GM23338 (cell line): ENCODE data around the gene KRT15. TPM values are rescaled to one million over a fixed set of nuclear protein-coding genes. Genes with fewer than 3 reads are reported as not detected.

ENCODE experiments used
- ATAC-seq: fragments of 200-7000 bp; cut with Tn5 transposase; 3 replicates; pipeline ENCODE4 v1.9.1; 2020
- DNase-seq: peaks from one replicate; pipeline ENCODE4 v3.0.0-alpha.2; 2015; ENCODE audit warnings: low spot score
- H2AFZ ChIP-seq: fragments of 200-600 bp; sonication (generic); 2 replicates; pipeline ENCODE4 v1.8.0; 2016; ENCODE audit warnings: antibody characterized with exemption, mild to moderate bottlenecking, moderate library complexity
- H3F3A ChIP-seq: fragments of 200-600 bp; sonication (generic); replicated peaks from 2 replicates; pipeline ENCODE4 v1.8.0; 2017; ENCODE audit warnings: antibody characterized with exemption, mixed run types, low read depth
- H3K27ac ChIP-seq: fragments of 200-600 bp; sonication (generic); 2 replicates; pipeline ENCODE4 v1.6.1; 2016; ENCODE audit warnings: low read depth
- H3K27me3 ChIP-seq: fragments of 200-600 bp; sonication (generic); 2 replicates; pipeline ENCODE4 v1.8.0; 2016; ENCODE audit warnings: mild to moderate bottlenecking, mixed run types, moderate library complexity; ENCODE audit not compliant: insufficient read depth
- H3K36me3 ChIP-seq: fragments of 200-600 bp; sonication (generic); 2 replicates; pipeline ENCODE4 v1.8.0; 2016; ENCODE audit warnings: mild to moderate bottlenecking; ENCODE audit not compliant: insufficient read depth
- H3K4me1 ChIP-seq: fragments of 200-600 bp; sonication (generic); 2 replicates; pipeline ENCODE4 v1.8.0; 2016; ENCODE audit warnings: mild to moderate bottlenecking, moderate library complexity; ENCODE audit not compliant: insufficient read depth
- H3K4me2 ChIP-seq: fragments of 200-600 bp; sonication (generic); 2 replicates; pipeline ENCODE4 v1.7.1; 2017; ENCODE audit warnings: mixed run types
- H3K4me3 ChIP-seq: fragments of 200-600 bp; sonication (generic); 2 replicates; pipeline ENCODE4 v1.6.1; 2016; ENCODE audit warnings: mixed run types
- H3K79me2 ChIP-seq: fragments of 200-600 bp; sonication (generic); replicated peaks from 2 replicates; pipeline ENCODE4 v1.8.0; 2017; ENCODE audit warnings: mild to moderate bottlenecking; ENCODE audit not compliant: insufficient read depth
- H3K9me2 ChIP-seq: fragments of 200-600 bp; sonication (generic); 2 replicates; pipeline ENCODE4 v1.8.0; 2017; ENCODE audit not compliant: insufficient read depth
- H4K20me1 ChIP-seq: fragments of 200-600 bp; sonication (generic); replicated peaks from 2 replicates; pipeline ENCODE4 v1.8.0; 2017; ENCODE audit warnings: mild to moderate bottlenecking; ENCODE audit not compliant: insufficient read depth
- H3K27ac Mint-ChIP-seq: 2 replicates; pipeline ENCODE4 v1.8.0; 2020; ENCODE audit warnings: inconsistent platforms, mild to moderate bottlenecking, moderate library complexity, mixed read lengths
- H3K27me3 Mint-ChIP-seq: 3 replicates; pipeline ENCODE4 v1.8.0; 2022; ENCODE audit warnings: low read depth, mild to moderate bottlenecking, moderate library complexity, mixed read lengths, inconsistent platforms; ENCODE audit not compliant: insufficient read depth, poor library complexity
- H3K36me3 Mint-ChIP-seq: 3 replicates; pipeline ENCODE4 v1.8.0; 2021; ENCODE audit warnings: low read depth, mild to moderate bottlenecking, inconsistent platforms, moderate library complexity, mixed read lengths
- H3K4me1 Mint-ChIP-seq: 3 replicates; pipeline ENCODE4 v1.8.0; 2020; ENCODE audit warnings: mild to moderate bottlenecking, inconsistent platforms, mixed read lengths
- H3K4me3 Mint-ChIP-seq: 3 replicates; pipeline ENCODE4 v1.8.0; 2021; ENCODE audit warnings: moderate library complexity, mild to moderate bottlenecking, inconsistent platforms, mixed read lengths
- H3K9me3 Mint-ChIP-seq: 3 replicates; pipeline ENCODE4 v1.8.0; 2020; ENCODE audit warnings: moderate library complexity, mild to moderate bottlenecking, inconsistent platforms, mixed read lengths
- EZH2 ChIP-seq: fragments of 200-600 bp; sonication (generic); IDR thresholded peaks from one replicate; pipeline ENCODE4 v1.8.0; 2017; ENCODE audit warnings: antibody characterized with exemption, mild to moderate bottlenecking, low read depth; ENCODE audit not compliant: unreplicated experiment
- JUNB ChIP-seq: IDR thresholded peaks from one replicate; pipeline ENCODE4 v1.6.1; 2016; ENCODE audit warnings: antibody characterized with exemption; ENCODE audit not compliant: unreplicated experiment
- NANOG ChIP-seq: IDR thresholded peaks from 2 replicates; pipeline ENCODE4 v1.6.1; 2016; ENCODE audit warnings: antibody characterized with exemption, borderline replicate concordance
- POLR2AphosphoS5 ChIP-seq: IDR thresholded peaks from 2 replicates; pipeline ENCODE4 v1.6.1; 2016; ENCODE audit warnings: antibody characterized with exemption, low read depth
- ZNF114 ChIP-seq: fragments of 250-450 bp; sonication (Bioruptor Pico); IDR thresholded peaks from 2 replicates; pipeline ENCODE4 v1.5.0; 2020; ENCODE audit warnings: mild to moderate bottlenecking, moderate library complexity
- ZNF331 ChIP-seq: fragments of 250-450 bp; sonication (Bioruptor Pico); IDR thresholded peaks from 2 replicates; pipeline ENCODE4 v1.5.0; 2020; ENCODE audit warnings: low read depth, mild to moderate bottlenecking, moderate library complexity
- polyA plus RNA-seq: library from polyadenylated mRNA; unstranded; fragments of >200 nt; fragmentation: Nextera tagmentation; extraction: Ambion mirVana; gene quantifications from 2 replicates; pipeline ENCODE4 v1.2.1, GENCODE V29; 2016
- total RNA-seq: library from RNA; depleted of rRNA; stranded (reverse); fragments of >200 nt; shearing (Covaris generic); gene quantifications from 2 replicates; pipeline ENCODE4 v1.2.3, GENCODE V29; 2014
- TF ChIP-seq, protein P1 (sequence below): fragments of 250-450 bp; sonication (Bioruptor Pico); IDR thresholded peaks from 2 replicates; pipeline ENCODE4 v1.5.0; 2020; ENCODE audit warnings: mild to moderate bottlenecking, moderate library complexity

The KRT15 gene
- total and polyA plus RNA-seq, 2 experiments from 2014 or later: 0.03 TPM; not detected in 1

DNA sequence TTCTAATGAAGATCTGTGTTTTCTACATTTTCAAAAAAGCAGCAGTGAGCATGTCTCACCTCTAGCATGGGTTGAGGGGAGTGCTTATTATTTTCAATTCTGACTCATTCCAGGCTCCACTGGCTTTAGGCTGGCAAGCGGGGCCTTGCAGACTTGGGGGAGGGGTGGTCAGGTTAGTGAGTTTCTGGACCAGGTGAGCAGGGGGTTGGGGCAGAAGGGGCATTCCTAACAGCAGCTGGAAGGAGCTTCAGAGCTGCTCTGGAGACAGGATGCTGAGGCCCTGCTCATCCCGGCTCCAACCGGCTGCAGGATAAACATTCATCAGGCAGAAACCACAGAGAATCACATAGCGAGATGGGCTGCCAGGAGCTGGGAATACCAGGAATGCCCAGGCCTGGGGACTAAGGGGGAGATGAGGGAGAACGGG, 19.9 kb upstream of the KRT15 start:
- Mint-ChIP-seq H3K27me3 (peaks cover 14% of the 10 kb centered on the region), H3K9me3 (no peaks in the 10 kb centered on the region), H3K27ac (no peak overlapping the region), H3K4me1 (peaks cover 41% of the 10 kb centered on the region), H3K36me3 (no peaks in the 10 kb centered on the region), H3K4me3 (no peak overlapping the region)
- Histone ChIP-seq H3F3A (no peaks in the 10 kb centered on the region), H3K4me1 (peaks cover 4% of the 10 kb centered on the region; the same call in 1 of the 2 replicates), H2AFZ (peak overlapping the region; percentile 52; the same call in 1 of the 2 replicates), H3K79me2 (no peaks in the 10 kb centered on the region), H3K27ac (no peak overlapping the region), H3K4me2 (0 out of 2 replicates have a peak overlapping the region, but pooled peaks have one; percentile 38), H3K9me2 (no peaks in the 10 kb centered on the region), H4K20me1 (no peaks in the 10 kb centered on the region), H3K36me3 (no peaks in the 10 kb centered on the region), H3K4me3 (no peak overlapping the region), H3K27me3 (no peaks in the 10 kb centered on the region)
- ATAC-seq (peak; percentile 17; the same call in 2 of the 3 replicates), DNase-seq (peak; percentile 35)
- TF ChIP-seq ZNF114 (CRISPR knock-in tag): no peak
- TF ChIP-seq, protein P1, sequence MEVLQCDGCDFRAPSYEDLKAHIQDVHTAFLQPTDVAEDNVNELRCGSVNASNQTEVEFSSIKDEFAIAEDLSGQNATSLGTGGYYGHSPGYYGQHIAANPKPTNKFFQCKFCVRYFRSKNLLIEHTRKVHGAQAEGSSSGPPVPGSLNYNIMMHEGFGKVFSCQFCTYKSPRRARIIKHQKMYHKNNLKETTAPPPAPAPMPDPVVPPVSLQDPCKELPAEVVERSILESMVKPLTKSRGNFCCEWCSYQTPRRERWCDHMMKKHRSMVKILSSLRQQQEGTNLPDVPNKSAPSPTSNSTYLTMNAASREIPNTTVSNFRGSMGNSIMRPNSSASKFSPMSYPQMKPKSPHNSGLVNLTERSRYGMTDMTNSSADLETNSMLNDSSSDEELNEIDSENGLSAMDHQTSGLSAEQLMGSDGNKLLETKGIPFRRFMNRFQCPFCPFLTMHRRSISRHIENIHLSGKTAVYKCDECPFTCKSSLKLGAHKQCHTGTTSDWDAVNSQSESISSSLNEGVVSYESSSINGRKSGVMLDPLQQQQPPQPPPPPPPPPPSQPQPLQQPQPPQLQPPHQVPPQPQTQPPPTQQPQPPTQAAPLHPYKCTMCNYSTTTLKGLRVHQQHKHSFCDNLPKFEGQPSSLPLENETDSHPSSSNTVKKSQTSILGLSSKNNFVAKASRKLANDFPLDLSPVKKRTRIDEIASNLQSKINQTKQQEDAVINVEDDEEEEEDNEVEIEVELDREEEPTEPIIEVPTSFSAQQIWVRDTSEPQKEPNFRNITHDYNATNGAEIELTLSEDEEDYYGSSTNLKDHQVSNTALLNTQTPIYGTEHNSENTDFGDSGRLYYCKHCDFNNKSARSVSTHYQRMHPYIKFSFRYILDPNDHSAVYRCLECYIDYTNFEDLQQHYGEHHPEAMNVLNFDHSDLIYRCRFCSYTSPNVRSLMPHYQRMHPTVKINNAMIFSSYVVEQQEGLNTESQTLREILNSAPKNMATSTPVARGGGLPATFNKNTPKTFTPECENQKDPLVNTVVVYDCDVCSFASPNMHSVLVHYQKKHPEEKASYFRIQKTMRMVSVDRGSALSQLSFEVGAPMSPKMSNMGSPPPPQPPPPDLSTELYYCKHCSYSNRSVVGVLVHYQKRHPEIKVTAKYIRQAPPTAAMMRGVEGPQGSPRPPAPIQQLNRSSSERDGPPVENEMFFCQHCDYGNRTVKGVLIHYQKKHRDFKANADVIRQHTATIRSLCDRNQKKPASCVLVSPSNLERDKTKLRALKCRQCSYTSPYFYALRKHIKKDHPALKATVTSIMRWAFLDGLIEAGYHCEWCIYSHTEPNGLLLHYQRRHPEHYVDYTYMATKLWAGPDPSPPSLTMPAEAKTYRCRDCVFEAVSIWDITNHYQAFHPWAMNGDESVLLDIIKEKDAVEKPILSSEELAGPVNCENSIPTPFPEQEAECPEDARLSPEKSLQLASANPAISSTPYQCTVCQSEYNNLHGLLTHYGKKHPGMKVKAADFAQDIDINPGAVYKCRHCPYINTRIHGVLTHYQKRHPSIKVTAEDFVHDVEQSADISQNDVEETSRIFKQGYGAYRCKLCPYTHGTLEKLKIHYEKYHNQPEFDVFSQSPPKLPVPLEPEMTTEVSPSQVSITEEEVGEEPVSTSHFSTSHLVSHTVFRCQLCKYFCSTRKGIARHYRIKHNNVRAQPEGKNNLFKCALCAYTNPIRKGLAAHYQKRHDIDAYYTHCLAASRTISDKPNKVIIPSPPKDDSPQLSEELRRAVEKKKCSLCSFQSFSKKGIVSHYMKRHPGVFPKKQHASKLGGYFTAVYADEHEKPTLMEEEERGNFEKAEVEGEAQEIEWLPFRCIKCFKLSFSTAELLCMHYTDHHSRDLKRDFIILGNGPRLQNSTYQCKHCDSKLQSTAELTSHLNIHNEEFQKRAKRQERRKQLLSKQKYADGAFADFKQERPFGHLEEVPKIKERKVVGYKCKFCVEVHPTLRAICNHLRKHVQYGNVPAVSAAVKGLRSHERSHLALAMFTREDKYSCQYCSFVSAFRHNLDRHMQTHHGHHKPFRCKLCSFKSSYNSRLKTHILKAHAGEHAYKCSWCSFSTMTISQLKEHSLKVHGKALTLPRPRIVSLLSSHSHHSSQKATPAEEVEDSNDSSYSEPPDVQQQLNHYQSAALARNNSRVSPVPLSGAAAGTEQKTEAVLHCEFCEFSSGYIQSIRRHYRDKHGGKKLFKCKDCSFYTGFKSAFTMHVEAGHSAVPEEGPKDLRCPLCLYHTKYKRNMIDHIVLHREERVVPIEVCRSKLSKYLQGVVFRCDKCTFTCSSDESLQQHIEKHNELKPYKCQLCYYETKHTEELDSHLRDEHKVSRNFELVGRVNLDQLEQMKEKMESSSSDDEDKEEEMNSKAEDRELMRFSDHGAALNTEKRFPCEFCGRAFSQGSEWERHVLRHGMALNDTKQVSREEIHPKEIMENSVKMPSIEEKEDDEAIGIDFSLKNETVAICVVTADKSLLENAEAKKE (CRISPR knock-in tag): no peak
- no peak for TF ChIP-seq ZNF331 (CRISPR knock-in tag)

- Mint-ChIP-seq H3K4me1 (peaks cover 41% of the 10 kb centered on the region), H3K27ac (no peak overlapping the region)
- TF ChIP-seq ZNF114 (CRISPR knock-in tag) (no peak), POLR2AphosphoS5 (no peak), EZH2 (no peak), JUNB (no peak), NANOG (no peak)
- TF ChIP-seq, protein P1 (CRISPR knock-in tag): no peak
Observed at GRCh38 chr17:41537990-41538389, 19.3 kb upstream of the KRT15 start.

More at GRCh38 chr17:41537990-41538389, 19.3 kb upstream of the KRT15 start:
- H3K79me2 ChIP-seq: no peaks in the 10 kb centered on the region
- H3K36me3 Mint-ChIP-seq: no peaks in the 10 kb centered on the region
- H4K20me1 ChIP-seq: no peaks in the 10 kb centered on the region
- no peaks in the 10 kb centered on the region for H3K9me3 Mint-ChIP-seq
- peaks cover 14% of the 10 kb centered on the region for H3K27me3 Mint-ChIP-seq
- H3K4me2 ChIP-seq: no peak overlapping the region
- no peaks in the 10 kb centered on the region for H3F3A ChIP-seq
- H3K4me3 ChIP-seq: no peak overlapping the region
- H3K4me1 ChIP-seq: peaks cover 4% of the 10 kb centered on the region; the same call in 1 of the 2 replicates
- no peak overlapping the region for H3K27ac ChIP-seq
- H3K27me3 ChIP-seq: no peaks in the 10 kb centered on the region
- ATAC-seq (no peak), DNase-seq (no peak)
- no peak overlapping the region for H2AFZ ChIP-seq
- H3K9me2 ChIP-seq: no peaks in the 10 kb centered on the region
- no peak overlapping the region for H3K4me3 Mint-ChIP-seq
- no peaks in the 10 kb centered on the region for H3K36me3 ChIP-seq
